GM12864 (cell line): ENCODE data around the gene MECR.

Experiments used
- DNase-seq: peaks from one replicate; pipeline ENCODE4 v3.0.0-alpha.2; 2011; ENCODE audit warnings: low read depth
- H3K4me3 ChIP-seq: 2 replicates; pipeline ENCODE4 v1.5.1; 2011; ENCODE audit warnings: mild to moderate bottlenecking, low read depth, low read length, control low read depth
- CTCF ChIP-seq: IDR thresholded peaks from 2 replicates; pipeline ENCODE4 v1.5.1; 2011; ENCODE audit warnings: low read depth, mild to moderate bottlenecking, moderate library complexity, low read length, control low read depth, inconsistent platforms; ENCODE audit errors: missing control alignments

The MECR gene

GRCh38 chr1:29208442-29208841 is 22.3 kb downstream of the MECR start:
- TF ChIP-seq CTCF, result no peak
- no peak for DNase-seq
- no peak overlapping the region for H3K4me3 ChIP-seq

- peak; percentile 70 for DNase-seq
- TF ChIP-seq CTCF, result peak; percentile 94
- H3K4me3 ChIP-seq, result no peak overlapping the region
Observed at GRCh38 chr1:29202584-29203340, 28.0 kb downstream of the MECR start.

GRCh38 chr1:29202053-29202452 is 28.7 kb downstream of the MECR start:
- no peak overlapping the region for H3K4me3 ChIP-seq
- no peak for TF ChIP-seq CTCF
- no peak for DNase-seq

- no peak for DNase-seq
- no peak overlapping the region for H3K4me3 ChIP-seq
- no peak for TF ChIP-seq CTCF
Observed at GRCh38 chr1:29201595-29202051, 29.1 kb downstream of the MECR start.

GRCh38 chr1:29200906-29201594 is 29.7 kb downstream of the MECR start:
- TF ChIP-seq CTCF, result no peak
- H3K4me3 ChIP-seq, result no peak overlapping the region
- DNase-seq, result no peak

- no peak for DNase-seq
- TF ChIP-seq CTCF, result no peak
- no peak overlapping the region for H3K4me3 ChIP-seq
Observed at GRCh38 chr1:29197993-29198392, 32.7 kb downstream of the MECR start.
